Heart left ventricle (tissue), 13 donors: ENCODE measurements around the gene KIF13A.

Experiments
- POLR2A ChIP-seq, 2 donors: fragments of 450-650 bp; IDR thresholded peaks; one replicate each; pipeline ENCODE4 v1.6.1; 2017; ENCODE audit warnings: antibody characterized with exemption in 2 of 2, mild to moderate bottlenecking in 2 of 2, moderate library complexity in 2 of 2
- TF ChIP-seq, protein P1 (sequence below), 12 donors: fragments of 200-600 bp; sonication (generic) in 4 of 12; IDR thresholded peaks; one replicate each; pipeline versions ENCODE4 v1.5.0 to v1.8.0; 2018 to 2022; ENCODE audit warnings: antibody characterized with exemption in 12 of 12, mild to moderate bottlenecking in 5 of 12
- donor health status: ischemic (EF 13 %, LVEDD 7.1; RV severe dilation, severe dysfunction).
- donor health status: DM: no; HTN: yes; CAD: no.
- donor health status: DM: no; HTN: no; CAD: no.
- donor health status: ischemic (EF 25% LVEDD 6.9; RV normal size, moderate dysfunction).
- donor health status: ischemic (EF 25% LVEDD 5.7; RV mildly dilated, moderate dysfunction).
- donor health status: ischemic (EF 35%, LVEDD 5.7; RV mildly dilated, moderate dysfunction).
- donor health status: nonischemic (EF 11% LVEDD 7.7; RV severe dilation, severe dysfunction).
- donor health status: DM: yes; HTN: yes; CAD: no.
- donor health status: PGD.
- donor health status: ischemic (EF 29% LVEDD 5.4; RV normal size, mild dysfunction).
- donor health status: nonischemic (EF 23%, LVEDD 6.1; RV moderate dilation, normal function).

DNA sequence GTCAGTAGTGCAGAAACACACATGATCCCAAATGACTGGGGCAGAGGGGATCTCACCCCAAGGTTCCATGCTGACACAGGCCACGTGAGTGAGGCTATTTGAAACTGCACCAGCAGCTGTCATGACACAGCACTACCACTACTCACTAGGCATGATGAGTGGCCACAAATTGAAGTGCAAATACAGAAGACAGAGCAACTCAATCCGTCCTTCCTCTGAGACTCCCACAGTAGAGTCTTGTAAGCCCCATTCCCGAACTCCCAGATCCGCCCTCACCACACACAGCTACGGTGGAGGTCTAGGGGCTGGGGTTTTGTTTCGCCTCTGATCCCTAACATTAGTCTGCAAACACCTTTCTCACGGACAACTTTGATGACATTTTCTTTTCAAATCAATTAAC is 167.4 kb downstream of the KIF13A start:
- TF ChIP-seq, protein P1, sequence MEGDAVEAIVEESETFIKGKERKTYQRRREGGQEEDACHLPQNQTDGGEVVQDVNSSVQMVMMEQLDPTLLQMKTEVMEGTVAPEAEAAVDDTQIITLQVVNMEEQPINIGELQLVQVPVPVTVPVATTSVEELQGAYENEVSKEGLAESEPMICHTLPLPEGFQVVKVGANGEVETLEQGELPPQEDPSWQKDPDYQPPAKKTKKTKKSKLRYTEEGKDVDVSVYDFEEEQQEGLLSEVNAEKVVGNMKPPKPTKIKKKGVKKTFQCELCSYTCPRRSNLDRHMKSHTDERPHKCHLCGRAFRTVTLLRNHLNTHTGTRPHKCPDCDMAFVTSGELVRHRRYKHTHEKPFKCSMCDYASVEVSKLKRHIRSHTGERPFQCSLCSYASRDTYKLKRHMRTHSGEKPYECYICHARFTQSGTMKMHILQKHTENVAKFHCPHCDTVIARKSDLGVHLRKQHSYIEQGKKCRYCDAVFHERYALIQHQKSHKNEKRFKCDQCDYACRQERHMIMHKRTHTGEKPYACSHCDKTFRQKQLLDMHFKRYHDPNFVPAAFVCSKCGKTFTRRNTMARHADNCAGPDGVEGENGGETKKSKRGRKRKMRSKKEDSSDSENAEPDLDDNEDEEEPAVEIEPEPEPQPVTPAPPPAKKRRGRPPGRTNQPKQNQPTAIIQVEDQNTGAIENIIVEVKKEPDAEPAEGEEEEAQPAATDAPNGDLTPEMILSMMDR (IDR thresholded peaks at IDR 0.05), result no peak
- no peak for TF ChIP-seq POLR2A (IDR thresholded peaks at IDR 0.05)
